MM.1S (cell line): ENCODE data around the gene MIB2.

Experiments
- CTCF ChIP-seq: fragments of 300-600 bp; sonication (generic); IDR thresholded peaks from 2 replicates; pipeline ENCODE4 v1.5.1; 2016; ENCODE audit warnings: antibody characterized with exemption, low read length, mixed read lengths
- EZH2 ChIP-seq: fragments of 300-600 bp; sonication (generic); optimal IDR thresholded peaks from 2 replicates; pipeline ENCODE3; 2017; ENCODE audit warnings: low read depth, mild to moderate bottlenecking, antibody characterized with exemption, low read length, mixed read lengths
- EZH2phosphoT487 ChIP-seq: fragments of 300-600 bp; sonication (generic); IDR thresholded peaks from 2 replicates; pipeline ENCODE4 v1.6.1; 2018; ENCODE audit warnings: antibody characterized with exemption, low read length

GRCh38 chr1:1583347-1584010 is 31.8 kb upstream of the MIB2 start:
- TF ChIP-seq CTCF: no peak
- TF ChIP-seq EZH2: no peak
- TF ChIP-seq EZH2phosphoT487: no peak
